Measurements from ENCODE around the gene MAP3K20. TPM values are rescaled to one million over a fixed set of nuclear protein-coding genes. Genes with fewer than 3 reads are reported as not detected.
"Not testable (repeated sequence)": the region's sequence is repeated elsewhere in the genome, so short reads cannot be mapped to it uniquely, and the experiment has no call there.

Gene MAP3K20
- total RNA-seq, 2 donors from 2014 or later: 45.9 to 79.6 TPM

DNA sequence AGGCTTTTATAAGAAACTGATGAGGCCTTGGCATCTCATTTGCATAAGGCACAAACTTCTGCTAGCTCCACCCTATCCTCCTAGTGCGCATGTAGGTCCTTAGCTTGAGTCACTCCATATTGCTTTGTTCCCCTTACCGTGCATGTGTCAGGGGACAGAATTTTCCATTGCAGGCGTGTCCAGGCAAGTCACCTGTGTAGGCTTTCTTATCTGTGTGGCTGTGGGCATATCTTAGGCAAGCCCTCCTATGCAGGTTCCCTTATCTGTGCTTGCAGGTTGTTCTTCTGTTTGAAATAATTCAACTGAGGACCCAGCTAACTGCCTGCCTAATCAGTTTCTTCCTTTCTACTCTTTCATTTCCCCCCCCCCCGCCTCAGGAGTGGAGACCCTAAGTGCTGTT lies 215.8 kb downstream of the MAP3K20 start:
- no peak for DNase-seq (ENCODE audit: low spot score)
- Histone ChIP-seq H3K4me3 (no peak overlapping the region), H3K27me3 (replicated peaks; ENCODE audit: insufficient read depth) (no peaks in the 10 kb centered on the region), H3K36me3 (no peaks in the 10 kb centered on the region), H3K27ac (no peak overlapping the region), H3K9me3 (no peaks in the 10 kb centered on the region), H3K4me1 (ENCODE audit: control insufficient read depth in 1 of 2, low read depth in 2 of 2) (no peaks in the 10 kb centered on the region)
- TF ChIP-seq CTCF (IDR thresholded peaks at IDR 0.05): no peak
- ATAC-seq (ENCODE audit: insufficient number of reproducible peaks, low FRiP score, low read depth): no peak

GRCh38 chr2:173296235-173296634 lies 220.6 kb downstream of the MAP3K20 start:
- peaks cover 17% of the 10 kb centered on the region for H3K9me3 ChIP-seq
- H3K27ac ChIP-seq: no peak overlapping the region
- H3K4me3 ChIP-seq: no peak overlapping the region
- no peaks in the 10 kb centered on the region for H3K4me1 ChIP-seq (ENCODE audit: control insufficient read depth in 1 of 2, low read depth in 2 of 2)
- H3K27me3 ChIP-seq (replicated peaks; ENCODE audit: insufficient read depth): no peaks in the 10 kb centered on the region
- DNase-seq (ENCODE audit: low spot score): no peak
- no peaks in the 10 kb centered on the region for H3K36me3 ChIP-seq
- no peak for TF ChIP-seq CTCF (IDR thresholded peaks at IDR 0.05)
- ATAC-seq (ENCODE audit: insufficient number of reproducible peaks, low FRiP score, low read depth): no peak

DNA sequence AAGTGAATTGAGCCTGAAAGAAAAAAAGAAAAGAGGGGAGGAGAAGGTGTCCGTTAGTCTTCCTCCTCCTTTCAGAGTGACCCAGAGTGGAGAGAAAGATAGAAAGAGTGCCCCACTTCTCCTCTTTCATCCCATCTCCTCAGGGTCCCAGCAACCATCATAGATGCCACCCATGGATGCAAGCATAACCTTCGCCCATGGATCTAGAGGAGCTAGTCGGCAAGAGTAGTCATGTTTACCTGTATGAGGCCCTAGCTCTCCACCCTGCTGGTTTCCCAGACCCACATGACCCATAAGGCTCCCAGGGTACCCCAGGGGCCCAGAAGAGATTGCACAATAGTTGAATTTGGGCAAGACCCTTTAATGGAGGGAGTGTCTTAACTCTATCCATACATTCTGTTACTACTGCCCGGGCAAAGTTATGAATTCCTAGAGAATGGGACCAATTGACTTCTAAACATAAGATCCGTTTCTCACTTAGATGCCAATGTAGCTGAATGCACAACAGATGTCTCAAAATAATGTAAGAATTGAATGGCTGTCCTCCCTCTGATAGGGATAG lies 223.0 kb downstream of the MAP3K20 start:
- ATAC-seq (ENCODE audit: insufficient number of reproducible peaks, low FRiP score, low read depth) (no peak), DNase-seq (ENCODE audit: low spot score) (no peak)
- H3K36me3 ChIP-seq: no peaks in the 10 kb centered on the region
- H3K27ac ChIP-seq: no peak overlapping the region
- no peaks in the 10 kb centered on the region for H3K4me1 ChIP-seq (ENCODE audit: control insufficient read depth in 1 of 2, low read depth in 2 of 2)
- H3K9me3 ChIP-seq: peaks cover 17% of the 10 kb centered on the region
- H3K4me3 ChIP-seq: no peak overlapping the region
- TF ChIP-seq CTCF (IDR thresholded peaks at IDR 0.05): no peak
- H3K27me3 ChIP-seq (replicated peaks; ENCODE audit: insufficient read depth): no peaks in the 10 kb centered on the region

DNA sequence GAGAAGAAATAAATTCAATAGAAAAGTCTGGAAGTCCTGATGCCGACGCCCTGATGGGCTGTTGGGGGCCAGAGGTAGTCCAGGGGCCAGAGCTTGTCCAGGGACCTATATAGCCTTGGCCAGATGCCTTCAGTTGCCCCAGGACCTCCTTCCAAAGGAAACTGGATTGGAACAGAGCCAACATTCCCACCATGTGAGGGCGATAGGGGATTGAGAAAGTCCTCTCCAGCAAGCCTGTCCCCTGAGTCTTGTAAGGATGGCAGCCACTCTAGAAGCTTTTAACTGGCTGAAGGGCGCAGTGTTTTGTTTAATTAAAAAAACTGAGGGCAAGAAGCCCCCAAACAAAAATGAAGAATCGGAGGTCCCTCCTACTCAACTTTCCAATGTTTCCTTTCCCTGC lies 224.1 kb downstream of the MAP3K20 start:
- ATAC-seq (ENCODE audit: insufficient number of reproducible peaks, low FRiP score, low read depth): no peak
- Histone ChIP-seq H3K9me3 (peaks cover 17% of the 10 kb centered on the region), H3K4me3 (no peak overlapping the region), H3K27me3 (replicated peaks; ENCODE audit: insufficient read depth) (no peaks in the 10 kb centered on the region), H3K36me3 (no peaks in the 10 kb centered on the region), H3K4me1 (ENCODE audit: control insufficient read depth in 1 of 2, low read depth in 2 of 2) (no peaks in the 10 kb centered on the region), H3K27ac (no peak overlapping the region)
- no peak for TF ChIP-seq CTCF (IDR thresholded peaks at IDR 0.05)
- DNase-seq (ENCODE audit: low spot score): no peak

- no peak for ATAC-seq (ENCODE audit: insufficient number of reproducible peaks, low FRiP score, low read depth)
- no peak for DNase-seq (ENCODE audit: low spot score)
- Histone ChIP-seq H3K27ac (no peak overlapping the region), H3K27me3 (replicated peaks; ENCODE audit: insufficient read depth) (no peaks in the 10 kb centered on the region), H3K36me3 (no peaks in the 10 kb centered on the region), H3K4me1 (ENCODE audit: control insufficient read depth in 1 of 2, low read depth in 2 of 2) (no peaks in the 10 kb centered on the region), H3K9me3 (peaks cover 17% of the 10 kb centered on the region), H3K4me3 (no peak overlapping the region)
- TF ChIP-seq CTCF (IDR thresholded peaks at IDR 0.05): no peak
These were observed 224.8 kb downstream of the MAP3K20 start for GRCh38 chr2:173300458-173300857.

DNA sequence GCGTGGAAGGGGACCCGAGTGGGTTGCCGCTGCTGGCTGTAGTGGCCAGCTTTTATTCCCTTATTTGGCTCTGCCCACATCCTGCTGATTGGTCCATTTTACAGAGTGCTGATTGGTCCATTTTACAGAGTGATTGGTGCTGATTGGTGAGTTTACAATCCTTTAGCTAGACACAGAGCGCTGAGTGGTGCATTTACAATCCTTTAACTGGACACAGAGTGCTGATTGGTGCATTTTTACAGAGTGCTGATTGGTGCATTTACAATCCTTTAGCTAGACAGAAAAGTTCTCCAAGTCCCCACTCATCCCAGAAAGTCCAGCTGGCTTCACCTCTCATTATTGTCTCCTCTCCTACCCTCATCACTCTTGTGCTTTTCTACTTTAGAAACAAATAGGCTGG lies 225.9 kb downstream of the MAP3K20 start:
- not testable (repeated sequence) for H3K27ac ChIP-seq; H3K4me1 ChIP-seq (ENCODE audit: control insufficient read depth in 1 of 2, low read depth in 2 of 2); ATAC-seq (ENCODE audit: insufficient number of reproducible peaks, low FRiP score, low read depth); H3K36me3 ChIP-seq; H3K27me3 ChIP-seq (replicated peaks; ENCODE audit: insufficient read depth); DNase-seq (ENCODE audit: low spot score); H3K4me3 ChIP-seq
- H3K9me3 ChIP-seq: peaks cover 17% of the 10 kb centered on the region

All from thoracic aorta (tissue), 2 donors.